ENCODE measurements around the gene EXOC4. TPM values are rescaled to one million over a fixed set of nuclear protein-coding genes. Genes with fewer than 3 reads are reported as not detected.

The EXOC4 gene
- total and polyA plus RNA-seq, 2 of the 13 experiments (the other 11 are each of a cell fraction or from before 2014, with no cell fraction given): 22.5 to 39.0 TPM

DNA sequence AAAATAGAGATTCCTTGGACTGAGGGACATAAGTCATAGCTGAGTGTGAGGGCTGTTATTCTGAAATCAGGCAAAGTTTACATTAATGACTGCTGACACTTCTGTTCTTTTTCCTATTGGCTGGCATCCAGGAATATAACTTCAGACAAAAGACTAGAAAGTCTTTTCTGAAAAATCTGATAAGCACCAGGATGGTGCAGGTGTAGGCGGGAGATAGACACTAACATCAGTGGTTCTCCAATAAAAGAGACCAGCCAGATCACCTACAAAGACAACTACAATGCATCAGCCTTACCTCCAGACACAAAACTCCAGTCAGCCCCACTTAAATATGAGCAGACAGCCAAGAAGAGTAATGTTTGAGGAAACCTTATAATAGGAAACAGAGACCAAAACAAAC is 705.9 kb downstream of the EXOC4 start:
- intact Hi-C loops (cut with micrococcal nuclease; ENCODE audit: unreplicated experiment): no loop called here
- TF ChIP-seq, protein P1, sequence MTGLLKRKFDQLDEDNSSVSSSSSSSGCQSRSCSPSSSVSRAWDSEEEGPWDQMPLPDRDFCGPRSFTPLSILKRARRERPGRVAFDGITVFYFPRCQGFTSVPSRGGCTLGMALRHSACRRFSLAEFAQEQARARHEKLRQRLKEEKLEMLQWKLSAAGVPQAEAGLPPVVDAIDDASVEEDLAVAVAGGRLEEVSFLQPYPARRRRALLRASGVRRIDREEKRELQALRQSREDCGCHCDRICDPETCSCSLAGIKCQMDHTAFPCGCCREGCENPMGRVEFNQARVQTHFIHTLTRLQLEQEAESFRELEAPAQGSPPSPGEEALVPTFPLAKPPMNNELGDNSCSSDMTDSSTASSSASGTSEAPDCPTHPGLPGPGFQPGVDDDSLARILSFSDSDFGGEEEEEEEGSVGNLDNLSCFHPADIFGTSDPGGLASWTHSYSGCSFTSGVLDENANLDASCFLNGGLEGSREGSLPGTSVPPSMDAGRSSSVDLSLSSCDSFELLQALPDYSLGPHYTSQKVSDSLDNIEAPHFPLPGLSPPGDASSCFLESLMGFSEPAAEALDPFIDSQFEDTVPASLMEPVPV (CRISPR knock-in tag; IDR thresholded peaks at IDR 0.05): no peak
- TF ChIP-seq, protein P2, sequence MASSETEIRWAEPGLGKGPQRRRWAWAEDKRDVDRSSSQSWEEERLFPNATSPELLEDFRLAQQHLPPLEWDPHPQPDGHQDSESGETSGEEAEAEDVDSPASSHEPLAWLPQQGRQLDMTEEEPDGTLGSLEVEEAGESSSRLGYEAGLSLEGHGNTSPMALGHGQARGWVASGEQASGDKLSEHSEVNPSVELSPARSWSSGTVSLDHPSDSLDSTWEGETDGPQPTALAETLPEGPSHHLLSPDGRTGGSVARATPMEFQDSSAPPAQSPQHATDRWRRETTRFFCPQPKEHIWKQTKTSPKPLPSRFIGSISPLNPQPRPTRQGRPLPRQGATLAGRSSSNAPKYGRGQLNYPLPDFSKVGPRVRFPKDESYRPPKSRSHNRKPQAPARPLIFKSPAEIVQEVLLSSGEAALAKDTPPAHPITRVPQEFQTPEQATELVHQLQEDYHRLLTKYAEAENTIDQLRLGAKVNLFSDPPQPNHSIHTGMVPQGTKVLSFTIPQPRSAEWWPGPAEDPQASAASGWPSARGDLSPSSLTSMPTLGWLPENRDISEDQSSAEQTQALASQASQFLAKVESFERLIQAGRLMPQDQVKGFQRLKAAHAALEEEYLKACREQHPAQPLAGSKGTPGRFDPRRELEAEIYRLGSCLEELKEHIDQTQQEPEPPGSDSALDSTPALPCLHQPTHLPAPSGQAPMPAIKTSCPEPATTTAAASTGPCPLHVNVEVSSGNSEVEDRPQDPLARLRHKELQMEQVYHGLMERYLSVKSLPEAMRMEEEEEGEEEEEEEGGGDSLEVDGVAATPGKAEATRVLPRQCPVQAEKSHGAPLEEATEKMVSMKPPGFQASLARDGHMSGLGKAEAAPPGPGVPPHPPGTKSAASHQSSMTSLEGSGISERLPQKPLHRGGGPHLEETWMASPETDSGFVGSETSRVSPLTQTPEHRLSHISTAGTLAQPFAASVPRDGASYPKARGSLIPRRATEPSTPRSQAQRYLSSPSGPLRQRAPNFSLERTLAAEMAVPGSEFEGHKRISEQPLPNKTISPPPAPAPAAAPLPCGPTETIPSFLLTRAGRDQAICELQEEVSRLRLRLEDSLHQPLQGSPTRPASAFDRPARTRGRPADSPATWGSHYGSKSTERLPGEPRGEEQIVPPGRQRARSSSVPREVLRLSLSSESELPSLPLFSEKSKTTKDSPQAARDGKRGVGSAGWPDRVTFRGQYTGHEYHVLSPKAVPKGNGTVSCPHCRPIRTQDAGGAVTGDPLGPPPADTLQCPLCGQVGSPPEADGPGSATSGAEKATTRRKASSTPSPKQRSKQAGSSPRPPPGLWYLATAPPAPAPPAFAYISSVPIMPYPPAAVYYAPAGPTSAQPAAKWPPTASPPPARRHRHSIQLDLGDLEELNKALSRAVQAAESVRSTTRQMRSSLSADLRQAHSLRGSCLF (CRISPR knock-in tag; IDR thresholded peaks at IDR 0.05; ENCODE audit: borderline replicate concordance): no peak
- BruUV-seq (replicated peaks): no TSS peak
- Histone ChIP-seq H3K9me3 (ENCODE audit: low read length) (no peaks in the 10 kb centered on the region), H2AFZ (ENCODE audit: low read length) (no peak overlapping the region), H3K9ac (ENCODE audit: insufficient read depth, low read depth, low read length) (no peak overlapping the region), H3K36me3 (replicated peaks in 1 of 2; ENCODE audit: control insufficient read depth in 1 of 2, insufficient read depth in 2 of 2, low read length in 2 of 2) (no peaks in the 10 kb centered on the region), H3K79me2 (ENCODE audit: insufficient read depth, low read length) (no peaks in the 10 kb centered on the region), H3K27me3 (ENCODE audit: control insufficient read depth in 1 of 2, insufficient read depth in 2 of 2, low read length in 2 of 2) (no peaks in the 10 kb centered on the region), H3K4me1 (ENCODE audit: insufficient read depth, low read length) (no peaks in the 10 kb centered on the region), H4K20me1 (ENCODE audit: insufficient read depth, low read length) (no peaks in the 10 kb centered on the region), H3K27ac (ENCODE audit: extremely low read length, insufficient read depth, low read length) (no peak overlapping the region), H3K4me2 (ENCODE audit: low read depth, low read length) (no peak overlapping the region), H3K4me3 (replicated peaks in 1 of 3; ENCODE audit: insufficient read depth in 1 of 3, low read depth in 2 of 3, low read length in 3 of 3) (no peak overlapping the region)
- FAIRE-seq (no peak), DNase-seq (ENCODE audit: low spot score) (no peak), ATAC-seq (no peak)
- ChIA-PET CTCF (ENCODE audit: low intra/inter-chr PET ratio, low total read pairs) (no interaction called here), POLR2A (no interaction called here)
- WGBS (ENCODE audit: low lambda C conversion rate): 100% methylated on average over 1 of the region's 1 CpG
- in situ Hi-C loops (cut with HindIII; ENCODE audit: extremely low pct_ligation_motif_present, low pct_unique_long_range_greater_than_20kb): no loop called here

Measured in HepG2 (cell line).